ENCODE results near the gene SMARCA4. TPM values are rescaled to one million over a fixed set of nuclear protein-coding genes. Genes with fewer than 3 reads are reported as not detected.

SMARCA4 gene
- total RNA-seq, 2 experiments from 2014 or later = 97.0 to 98.7 TPM

- TF ChIP-seq, protein P1, sequence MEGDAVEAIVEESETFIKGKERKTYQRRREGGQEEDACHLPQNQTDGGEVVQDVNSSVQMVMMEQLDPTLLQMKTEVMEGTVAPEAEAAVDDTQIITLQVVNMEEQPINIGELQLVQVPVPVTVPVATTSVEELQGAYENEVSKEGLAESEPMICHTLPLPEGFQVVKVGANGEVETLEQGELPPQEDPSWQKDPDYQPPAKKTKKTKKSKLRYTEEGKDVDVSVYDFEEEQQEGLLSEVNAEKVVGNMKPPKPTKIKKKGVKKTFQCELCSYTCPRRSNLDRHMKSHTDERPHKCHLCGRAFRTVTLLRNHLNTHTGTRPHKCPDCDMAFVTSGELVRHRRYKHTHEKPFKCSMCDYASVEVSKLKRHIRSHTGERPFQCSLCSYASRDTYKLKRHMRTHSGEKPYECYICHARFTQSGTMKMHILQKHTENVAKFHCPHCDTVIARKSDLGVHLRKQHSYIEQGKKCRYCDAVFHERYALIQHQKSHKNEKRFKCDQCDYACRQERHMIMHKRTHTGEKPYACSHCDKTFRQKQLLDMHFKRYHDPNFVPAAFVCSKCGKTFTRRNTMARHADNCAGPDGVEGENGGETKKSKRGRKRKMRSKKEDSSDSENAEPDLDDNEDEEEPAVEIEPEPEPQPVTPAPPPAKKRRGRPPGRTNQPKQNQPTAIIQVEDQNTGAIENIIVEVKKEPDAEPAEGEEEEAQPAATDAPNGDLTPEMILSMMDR (IDR thresholded peaks at IDR 0.05) = no peak
- POLR2A ChIA-PET = no interaction called here
- H3K36me3 Mint-ChIP-seq (ENCODE audit: low read depth) = peaks cover 35% of the 10 kb centered on the region
- H3K4me1 Mint-ChIP-seq (ENCODE audit: low read depth) = no peaks in the 10 kb centered on the region
- no peak for ATAC-seq
- no peak overlapping the region for H3K27ac Mint-ChIP-seq
- intact Hi-C loops (cut with micrococcal nuclease) = loop anchor here (10.0 kb wide), 1 partner anchor 83 kb away; no protein-coding TSS in a partner anchor
- no peaks in the 10 kb centered on the region for H3K27me3 Mint-ChIP-seq
- no peak for DNase-seq
- no peak overlapping the region for H3K4me3 Mint-ChIP-seq
- no peaks in the 10 kb centered on the region for H3K9me3 Mint-ChIP-seq
- CTCF ChIA-PET = no interaction called here
Observed at GRCh38 chr19:11018179-11018578, 57.3 kb downstream of the SMARCA4 start.

DNA sequence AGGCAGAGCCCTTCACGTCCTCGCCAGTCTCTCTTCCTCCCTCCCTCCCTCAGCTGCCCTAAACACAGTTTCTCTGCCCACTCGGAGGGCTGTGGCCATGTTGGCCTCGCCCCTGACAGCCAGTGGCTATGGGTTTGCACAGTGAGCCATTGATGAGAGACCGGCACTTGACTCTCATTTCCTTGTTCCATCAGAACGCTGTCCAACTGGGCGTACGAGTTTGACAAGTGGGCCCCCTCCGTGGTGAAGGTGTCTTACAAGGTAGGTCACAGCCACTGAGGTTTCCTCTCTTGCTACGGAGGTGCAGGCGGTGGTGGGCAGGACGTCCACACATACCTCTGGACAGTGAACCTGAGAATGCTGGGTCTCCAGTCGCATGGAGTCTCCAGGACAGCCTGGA, 57.9 kb downstream of the SMARCA4 start:
- no peaks in the 10 kb centered on the region for H3K27me3 Mint-ChIP-seq
- no peak overlapping the region for H3K4me3 Mint-ChIP-seq
- no peaks in the 10 kb centered on the region for H3K4me1 Mint-ChIP-seq (ENCODE audit: low read depth)
- ATAC-seq (no peak), DNase-seq (no peak)
- intact Hi-C loops (cut with micrococcal nuclease) = loop anchor here (10.0 kb wide), 1 partner anchor 84 kb away; no protein-coding TSS in a partner anchor
- peaks cover 33% of the 10 kb centered on the region for H3K36me3 Mint-ChIP-seq (ENCODE audit: low read depth)
- TF ChIP-seq, protein P1 (IDR thresholded peaks at IDR 0.05) = no peak
- ChIA-PET CTCF (interaction anchor here (1.1 to 1.9 kb wide), 2 partner anchors 8 to 17 kb away, joined by 3 to 9 read pairs; no protein-coding TSS in a partner anchor), POLR2A (no interaction called here)
- H3K27ac Mint-ChIP-seq = no peak overlapping the region
- H3K9me3 Mint-ChIP-seq = no peaks in the 10 kb centered on the region

DNA sequence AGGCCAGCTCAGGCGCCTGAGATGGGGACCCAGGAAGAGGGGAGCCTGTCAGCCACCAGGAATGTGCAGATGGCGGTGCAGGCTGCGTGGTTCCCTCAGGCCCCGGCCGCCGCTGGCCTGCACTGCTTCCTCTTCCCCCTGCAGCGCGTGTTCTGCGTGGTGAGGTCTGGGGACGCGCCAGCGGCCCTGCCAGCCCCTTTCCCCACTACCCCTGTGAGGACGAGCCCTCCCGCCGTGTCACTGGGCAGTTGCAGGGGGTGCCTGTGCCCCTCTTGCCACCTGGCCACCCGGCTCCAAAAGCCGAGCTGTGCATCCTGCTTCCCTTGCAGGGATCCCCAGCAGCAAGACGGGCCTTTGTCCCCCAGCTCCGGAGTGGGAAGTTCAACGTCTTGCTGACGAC, 58.4 kb downstream of the SMARCA4 start:
- POLR2A ChIA-PET = no interaction called here
- Mint-ChIP-seq H3K4me3 (no peak overlapping the region), H3K36me3 (ENCODE audit: low read depth) (peaks cover 32% of the 10 kb centered on the region), H3K27ac (no peak overlapping the region), H3K4me1 (ENCODE audit: low read depth) (no peaks in the 10 kb centered on the region), H3K27me3 (no peaks in the 10 kb centered on the region), H3K9me3 (no peaks in the 10 kb centered on the region)
- CTCF ChIA-PET = interaction anchor here (1.1 to 1.9 kb wide), 2 partner anchors 8 to 17 kb away, joined by 3 to 9 read pairs; no protein-coding TSS in a partner anchor
- TF ChIP-seq, protein P1 (IDR thresholded peaks at IDR 0.05) = no peak
- DNase-seq (no peak), ATAC-seq (no peak)
- intact Hi-C loops (cut with micrococcal nuclease) = loop anchor here (10.0 kb wide), 1 partner anchor 84 kb away; no protein-coding TSS in a partner anchor

- DNase-seq (no peak), ATAC-seq (no peak)
- no peaks in the 10 kb centered on the region for H3K9me3 Mint-ChIP-seq
- TF ChIP-seq, protein P1 (IDR thresholded peaks at IDR 0.05) = no peak
- no peak overlapping the region for H3K27ac Mint-ChIP-seq
- H3K27me3 Mint-ChIP-seq = no peaks in the 10 kb centered on the region
- ChIA-PET CTCF (interaction anchor here (1.1 to 1.9 kb wide), 2 partner anchors 9 to 16 kb away, joined by 3 to 9 read pairs; no protein-coding TSS in a partner anchor), POLR2A (no interaction called here)
- no peaks in the 10 kb centered on the region for H3K4me1 Mint-ChIP-seq (ENCODE audit: low read depth)
- H3K4me3 Mint-ChIP-seq = no peak overlapping the region
- intact Hi-C loops (cut with micrococcal nuclease) = loop anchor here (10.0 kb wide), 1 partner anchor 85 kb away; no protein-coding TSS in a partner anchor
- H3K36me3 Mint-ChIP-seq (ENCODE audit: low read depth) = peaks cover 30% of the 10 kb centered on the region
Observed at GRCh38 chr19:11019824-11020223, 59.0 kb downstream of the SMARCA4 start.

- Mint-ChIP-seq H3K27me3 (no peaks in the 10 kb centered on the region), H3K4me3 (no peak overlapping the region), H3K9me3 (no peaks in the 10 kb centered on the region), H3K4me1 (ENCODE audit: low read depth) (no peaks in the 10 kb centered on the region), H3K27ac (no peak overlapping the region), H3K36me3 (ENCODE audit: low read depth) (peaks cover 31% of the 10 kb centered on the region)
- ATAC-seq (no peak), DNase-seq (no peak)
- ChIA-PET CTCF (interaction anchor here (1.9 kb wide), 1 partner anchor 15 kb away, joined by 9 read pairs; no protein-coding TSS in a partner anchor), POLR2A (no interaction called here)
- intact Hi-C loops (cut with micrococcal nuclease) = no loop called here
- TF ChIP-seq, protein P1 (IDR thresholded peaks at IDR 0.05) = no peak
Observed at GRCh38 chr19:11020423-11020822, 59.6 kb downstream of the SMARCA4 start.

All from activated CD8-positive, alpha-beta T cell treated with anti-CD3 and anti-CD28 coated beads for 36 hours (primary cell).